DMS 273 treated with DMSO at 0.1 percent for 48 hours (cell line): ENCODE measurements around the gene TAF11L2.
"Not testable (repeated sequence)": the region's sequence is repeated elsewhere in the genome, so short reads cannot be mapped to it uniquely, and the experiment has no call there.

Experiments
- DNase-seq: peaks from one replicate; lab custom pipeline; 2025; lab: John Stamatoyannopoulos, UW

TAF11L2 gene

GRCh38 chr5:17526504-17526903 lies 28.5 kb downstream of the TAF11L2 start:
- not testable (repeated sequence) for DNase-seq

- not testable (repeated sequence) for DNase-seq
Observed at GRCh38 chr5:17528369-17528768, 30.3 kb downstream of the TAF11L2 start, which contains the start of gene TAF11L6. Gene TAF11L6, plus strand, starts transcription at chr5:17528669.
